ENCODE results near the gene ST3GAL3. TPM values are rescaled to one million over a fixed set of nuclear protein-coding genes. Genes with fewer than 3 reads are reported as not detected.
"Not testable (repeated sequence)": the region's sequence is repeated elsewhere in the genome, so short reads cannot be mapped to it uniquely, and the experiment has no call there.

Gene ST3GAL3
- total and polyA plus RNA-seq, 11 donors: 14.4 to 31.7 (median 26.3) TPM

- Histone ChIP-seq H3K27me3 (no peaks in the 10 kb centered on the region), H3K4me1 (peaks cover 0 to 39% (median 11%) of the 10 kb centered on the region in 12 donors), H3K36me3 (peaks cover 0 to 18% (median 2%) of the 10 kb centered on the region in 9 donors), H3K9me3 (no peaks in the 10 kb centered on the region), H3K27ac (no peak overlapping the region), H3K4me3 (no peak overlapping the region)
- WGBS, 4 donors: 76 to 82% (median 78%) methylated on average over 3 of the region's 3 CpGs
- no peak for ATAC-seq
- TF ChIP-seq CTCF (IDR thresholded peaks at IDR 0.05): no peak
- no peak for TF ChIP-seq POLR2A (IDR thresholded peaks at IDR 0.05)
- no peak for DNase-seq
- intact Hi-C loops (cut with DNase I): no loop called here
Measured at GRCh38 chr1:43711524-43712386, 4.4 kb downstream of the ST3GAL3 start.

- no peak for ATAC-seq
- TF ChIP-seq POLR2A (IDR thresholded peaks at IDR 0.05): no peak
- no peak for TF ChIP-seq CTCF (IDR thresholded peaks at IDR 0.05)
- H3K27ac ChIP-seq: no peak overlapping the region
Measured at GRCh38 chr1:43716559-43717281, 9.4 kb downstream of the ST3GAL3 start.

GRCh38 chr1:43719063-43719462, 11.7 kb downstream of the ST3GAL3 start:
- intact Hi-C loops (cut with DNase I): no loop called here
- WGBS, 4 donors: 86 to 89% (median 88%) methylated on average over 6 of the region's 6 CpGs
- TF ChIP-seq CTCF (IDR thresholded peaks at IDR 0.05) (no peak), POLR2A (IDR thresholded peaks at IDR 0.05) (no peak)
- ATAC-seq: no peak
- no peaks in the 10 kb centered on the region for H3K9me3 ChIP-seq
- no peak overlapping the region for H3K4me3 ChIP-seq
- H3K27me3 ChIP-seq: no peaks in the 10 kb centered on the region
- no peak for DNase-seq
- H3K36me3 ChIP-seq: no peaks in the 10 kb centered on the region
- H3K4me1 ChIP-seq: peaks cover 0 to 15% (median 6%) of the 10 kb centered on the region in 12 donors
- no peak overlapping the region for H3K27ac ChIP-seq

More at GRCh38 chr1:43716559-43717281, 9.4 kb downstream of the ST3GAL3 start:
- Histone ChIP-seq H3K9me3 (no peaks in the 10 kb centered on the region), H3K4me3 (no peak overlapping the region), H3K27me3 (no peaks in the 10 kb centered on the region), H3K36me3 (no peaks in the 10 kb centered on the region), H3K4me1 (peaks cover 0 to 15% (median 7%) of the 10 kb centered on the region in 12 donors)
- WGBS, 4 donors: 86 to 91% (median 88%) methylated on average over 15 of the region's 15 CpGs
- DNase-seq: no peak
- intact Hi-C loops (cut with DNase I): no loop called here

- WGBS, 4 donors: 77 to 84% (median 78%) methylated on average over 10 of the region's 10 CpGs
- ATAC-seq: peak in 1 of 4 donors; percentile 76
- DNase-seq; H3K9me3 ChIP-seq; H3K27me3 ChIP-seq; H3K36me3 ChIP-seq; H3K27ac ChIP-seq; intact Hi-C loops (cut with DNase I); H3K4me3 ChIP-seq: not testable (repeated sequence)
- peaks cover 0 to 15% (median 6%) of the 10 kb centered on the region in 12 donors for H3K4me1 ChIP-seq
Measured at GRCh38 chr1:43719670-43720419, 12.5 kb downstream of the ST3GAL3 start.
